ENCODE measurements around the gene HCN2. TPM values are rescaled to one million over a fixed set of nuclear protein-coding genes. Genes with fewer than 3 reads are reported as not detected.
A peak's percentile ranks its signal among the peaks of the same experiment; 100 is the strongest.

HCN2 gene
- total and polyA plus RNA-seq, 10 of the 15 experiments (the other 5 are each of a cell fraction or from before 2014, with no cell fraction given): 0.01 to 0.54 (median 0.08) TPM; not detected in 4

- TF ChIP-seq BCL3 (IDR thresholded peaks at IDR 0.05; ENCODE audit: borderline replicate concordance, insufficient read depth, low read depth, low read length, poor library complexity, severe bottlenecking) (no peak), POLR2AphosphoS5 (IDR thresholded peaks at IDR 0.05; ENCODE audit: low read length) (0 out of 2 replicates have a peak, but pooled peaks have one; percentile 2), ZNF217 (IDR thresholded peaks at IDR 0.05) (no peak)
- ATAC-seq (no peak), DNase-seq (ENCODE audit: low read depth, low spot score) (no peak), FAIRE-seq (no peak)
- ChIA-PET CTCF (interaction anchor here (0.7 kb wide), 1 partner anchor 46 kb away, joined by 3 read pairs; no protein-coding TSS in a partner anchor), SMC1A (ENCODE audit: uncharacterized antibody, unreplicated experiment) (no interaction called here), POLR2A (no interaction called here), RAD21 (ENCODE audit: unreplicated experiment) (no interaction called here)
- no peak overlapping the region for H2AFZ ChIP-seq (ENCODE audit: control insufficient read depth, low read depth, low read length)
- WGBS (ENCODE audit: insufficient coverage, insufficient replicate concordance, low lambda C conversion rate, missing lambda C conversion rate): 91% methylated on average over 46 of the region's 46 CpGs
- H3K36me3 ChIP-seq (ENCODE audit: control insufficient read depth in 2 of 2, insufficient read depth in 2 of 2, low read length in 1 of 2): peaks cover 0 to 47% of the 10 kb centered on the region in 2 experiments; a peak in 3 of 4 replicates
- no peak overlapping the region for H3K4me3 ChIP-seq
- no peaks in the 10 kb centered on the region for H3K9me3 ChIP-seq (replicated peaks; ENCODE audit: control insufficient read depth, insufficient read depth, low read length)
- H3K4me1 ChIP-seq (ENCODE audit: control insufficient read depth, insufficient read depth, low read length): peaks cover 3% of the 10 kb centered on the region; the same call in 1 of the 2 replicates
- in situ Hi-C loops (cut with MboI): no loop called here
- H4K20me1 ChIP-seq (ENCODE audit: control insufficient read depth, insufficient read depth): 0 out of 2 replicates have a peak, but pooled peaks cover 5% of the 10 kb centered on the region
- H3K9ac ChIP-seq (ENCODE audit: control insufficient read depth, insufficient read depth, low read length): no peak overlapping the region
- H3K79me2 ChIP-seq (ENCODE audit: control insufficient read depth, insufficient read depth, low read length): peaks cover 47% of the 10 kb centered on the region
- H3K27ac ChIP-seq (ENCODE audit: control insufficient read depth, insufficient read depth): no peak overlapping the region
- BruUV-seq (replicated peaks): no TSS peak
- no peak overlapping the region for H3K4me2 ChIP-seq (ENCODE audit: control insufficient read depth, insufficient read depth)
- H3K27me3 ChIP-seq (replicated peaks in 1 of 2; ENCODE audit: control insufficient read depth in 2 of 2, insufficient read depth in 2 of 2, low read length in 1 of 2): no peaks in the 10 kb centered on the region
- intact Hi-C loops (cut with micrococcal nuclease; ENCODE audit: unreplicated experiment): no loop called here
These were observed 10.4 kb upstream of the HCN2 start for GRCh38 chr19:579111-579841.

- CTCF ChIA-PET: no interaction called here
- POLR2A ChIA-PET: no interaction called here
- no TSS peak for BruUV-seq (replicated peaks)
These were observed 9.9 kb upstream of the HCN2 start for GRCh38 chr19:579842-580155.

More at GRCh38 chr19:579842-580155, 9.9 kb upstream of the HCN2 start:
- no peak for DNase-seq (ENCODE audit: low read depth, low spot score)
- no peaks in the 10 kb centered on the region for H3K27me3 ChIP-seq (replicated peaks in 1 of 2; ENCODE audit: control insufficient read depth in 2 of 2, insufficient read depth in 2 of 2, low read length in 1 of 2)
- H3K79me2 ChIP-seq (ENCODE audit: control insufficient read depth, insufficient read depth, low read length): peaks cover 42% of the 10 kb centered on the region
- no peak overlapping the region for H3K4me3 ChIP-seq
- no peak overlapping the region for H2AFZ ChIP-seq (ENCODE audit: control insufficient read depth, low read depth, low read length)
- peaks cover 0 to 47% of the 10 kb centered on the region in 2 experiments; a peak in 3 of 4 replicates for H3K36me3 ChIP-seq (ENCODE audit: control insufficient read depth in 2 of 2, insufficient read depth in 2 of 2, low read length in 1 of 2)
- SMC1A ChIA-PET (ENCODE audit: uncharacterized antibody, unreplicated experiment): no interaction called here
- no peak overlapping the region for H3K9ac ChIP-seq (ENCODE audit: control insufficient read depth, insufficient read depth, low read length)
- 85% methylated on average over 11 of the region's 11 CpGs for WGBS (ENCODE audit: insufficient coverage, insufficient replicate concordance, low lambda C conversion rate, missing lambda C conversion rate)
- 0 out of 2 replicates have a peak, but pooled peaks cover 5% of the 10 kb centered on the region for H4K20me1 ChIP-seq (ENCODE audit: control insufficient read depth, insufficient read depth)
- no peak overlapping the region for H3K4me2 ChIP-seq (ENCODE audit: control insufficient read depth, insufficient read depth)
- in situ Hi-C loops (cut with MboI): no loop called here
- no peak for FAIRE-seq
- peaks cover under 1% of the 10 kb centered on the region; the same call in 1 of the 2 replicates for H3K4me1 ChIP-seq (ENCODE audit: control insufficient read depth, insufficient read depth, low read length)
- H3K9me3 ChIP-seq (replicated peaks; ENCODE audit: control insufficient read depth, insufficient read depth, low read length): no peaks in the 10 kb centered on the region
- RAD21 ChIA-PET (ENCODE audit: unreplicated experiment): no interaction called here
- H3K27ac ChIP-seq (ENCODE audit: control insufficient read depth, insufficient read depth): no peak overlapping the region
- intact Hi-C loops (cut with micrococcal nuclease; ENCODE audit: unreplicated experiment): no loop called here
- TF ChIP-seq POLR2A (IDR thresholded peaks at IDR 0.05; ENCODE audit: low read depth, low read length): 0 out of 2 replicates have a peak, but pooled peaks have one; percentile 15
- TF ChIP-seq IRF4 (IDR thresholded peaks at IDR 0.05; ENCODE audit: low read depth, low read length): no peak
- ATAC-seq: no peak
